T-helper 22 cell (primary cell): ENCODE results near the gene MYMX.
A peak's percentile ranks its signal among the peaks of the same experiment; 100 is the strongest.
"Not testable (repeated sequence)": the region's sequence is repeated elsewhere in the genome, so short reads cannot be mapped to it uniquely, and the experiment has no call there.

Experiments
- DNase-seq: peaks from one replicate; pipeline ENCODE4 v3.0.0-alpha.2; 2020; ENCODE audit warnings: low read depth

Gene MYMX

GRCh38 chr6:44219815-44220784, 3.4 kb downstream of the MYMX start:
- no peak for DNase-seq

GRCh38 chr6:44220913-44221290, 4.2 kb downstream of the MYMX start:
- no peak for DNase-seq

- DNase-seq, result peak; percentile 47
These were observed 4.7 kb downstream of the MYMX start for GRCh38 chr6:44221291-44221960.

GRCh38 chr6:44221961-44222335, 5.2 kb downstream of the MYMX start:
- DNase-seq, result no peak

- no peak for DNase-seq
These were observed 6.0 kb downstream of the MYMX start for GRCh38 chr6:44222486-44223318.

GRCh38 chr6:44223319-44224028, 6.7 kb downstream of the MYMX start, which contains the start of gene SLC29A1:
Gene SLC29A1, plus strand, starts transcription at chr6:44223595. Its CDS starts 3,719 bp downstream, at chr6:44227314.
- DNase-seq, result peak; percentile 76

GRCh38 chr6:44224029-44224964, 7.6 kb downstream of the MYMX start:
- DNase-seq, result no peak

GRCh38 chr6:44224965-44225305, 8.2 kb downstream of the MYMX start:
- DNase-seq, result no peak

GRCh38 chr6:44225579-44226325, 9.0 kb downstream of the MYMX start:
- DNase-seq, result no peak

GRCh38 chr6:44226368-44227147, 9.8 kb downstream of the MYMX start:
- DNase-seq, result no peak

GRCh38 chr6:44227148-44227793, 10.5 kb downstream of the MYMX start:
- no peak for DNase-seq

- DNase-seq, result no peak
These were observed 11.3 kb downstream of the MYMX start for GRCh38 chr6:44228031-44228430.

GRCh38 chr6:44228433-44228832, 11.7 kb downstream of the MYMX start:
- DNase-seq, result no peak

- DNase-seq, result no peak
These were observed 12.1 kb downstream of the MYMX start for GRCh38 chr6:44228836-44229235.

- no peak for DNase-seq
These were observed 12.8 kb downstream of the MYMX start for GRCh38 chr6:44229376-44230033.

- no peak for DNase-seq
These were observed 13.4 kb downstream of the MYMX start for GRCh38 chr6:44230034-44230675.

GRCh38 chr6:44231426-44231825, 14.7 kb downstream of the MYMX start:
- DNase-seq, result not testable (repeated sequence)
